Uterus (tissue), 2 donors: ENCODE data around the gene MGAT4A.

Source experiments
- POLR2A ChIP-seq, 2 donors: fragments of 450-650 bp; IDR thresholded peaks; one replicate each; pipeline ENCODE4 v1.6.1; 2016; ENCODE audit warnings: antibody characterized with exemption in 2 of 2, mild to moderate bottlenecking in 1 of 2, moderate library complexity in 1 of 2
- TF ChIP-seq, protein P1 (sequence below), 4 experiments: fragments of 200-600 bp in 2 of 4; fragments of 450-650 bp in 2 of 4; sonication (generic) in 2 of 4; IDR thresholded peaks; one replicate each; pipeline ENCODE4 v1.5.1; 2016 to 2019; ENCODE audit warnings: antibody characterized with exemption in 4 of 4, mild to moderate bottlenecking in 2 of 4, moderate library complexity in 1 of 4

DNA sequence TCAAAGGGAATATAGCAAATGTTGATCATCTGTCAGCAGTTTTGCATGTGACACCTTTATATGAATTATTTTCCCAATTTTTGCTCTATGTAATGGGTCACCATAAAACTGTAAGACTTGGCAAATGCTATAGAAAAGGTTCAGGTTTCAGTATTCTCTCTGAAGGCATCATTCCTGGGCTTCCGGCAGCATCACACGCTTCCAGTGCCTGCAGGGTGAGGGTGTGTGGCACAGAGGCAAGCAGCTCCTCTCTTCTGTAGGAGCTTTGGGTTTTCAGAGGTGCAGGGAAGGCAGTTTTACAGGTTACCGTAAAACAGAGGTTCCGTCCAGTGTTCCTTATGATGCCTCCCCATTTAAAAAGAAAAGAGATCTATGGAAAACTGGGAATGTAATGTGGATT lies 141.4 kb downstream of the MGAT4A start:
- no peak for TF ChIP-seq POLR2A (IDR thresholded peaks at IDR 0.05)
- TF ChIP-seq, protein P1, sequence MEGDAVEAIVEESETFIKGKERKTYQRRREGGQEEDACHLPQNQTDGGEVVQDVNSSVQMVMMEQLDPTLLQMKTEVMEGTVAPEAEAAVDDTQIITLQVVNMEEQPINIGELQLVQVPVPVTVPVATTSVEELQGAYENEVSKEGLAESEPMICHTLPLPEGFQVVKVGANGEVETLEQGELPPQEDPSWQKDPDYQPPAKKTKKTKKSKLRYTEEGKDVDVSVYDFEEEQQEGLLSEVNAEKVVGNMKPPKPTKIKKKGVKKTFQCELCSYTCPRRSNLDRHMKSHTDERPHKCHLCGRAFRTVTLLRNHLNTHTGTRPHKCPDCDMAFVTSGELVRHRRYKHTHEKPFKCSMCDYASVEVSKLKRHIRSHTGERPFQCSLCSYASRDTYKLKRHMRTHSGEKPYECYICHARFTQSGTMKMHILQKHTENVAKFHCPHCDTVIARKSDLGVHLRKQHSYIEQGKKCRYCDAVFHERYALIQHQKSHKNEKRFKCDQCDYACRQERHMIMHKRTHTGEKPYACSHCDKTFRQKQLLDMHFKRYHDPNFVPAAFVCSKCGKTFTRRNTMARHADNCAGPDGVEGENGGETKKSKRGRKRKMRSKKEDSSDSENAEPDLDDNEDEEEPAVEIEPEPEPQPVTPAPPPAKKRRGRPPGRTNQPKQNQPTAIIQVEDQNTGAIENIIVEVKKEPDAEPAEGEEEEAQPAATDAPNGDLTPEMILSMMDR (IDR thresholded peaks at IDR 0.05), result no peak
